BJ (cell line): ENCODE data around the gene DLG1. TPM values are rescaled to one million over a fixed set of nuclear protein-coding genes. Genes with fewer than 3 reads are reported as not detected.
A peak's percentile ranks its signal among the peaks of the same experiment; 100 is the strongest.

Experiments
- CTCF ChIA-PET: fragments of 350-600 bp; formaldehyde crosslinking; extraction: SDS; loops from one replicate; lab custom pipeline; 2021; ENCODE audit warnings: antibody characterized with exemption, inconsistent platforms; lab: Yijun Ruan, JAX
- POLR2A ChIA-PET: fragments of 300-600 bp; sonication (Branson Sonifier 250); formaldehyde crosslinking; extraction: SDS; loops from one replicate; lab custom pipeline; 2021; ENCODE audit warnings: antibody characterized with exemption; lab: Charles Lee
- DNase-seq: peaks from one replicate; pipeline ENCODE4 v3.0.0-alpha.2; 2011; ENCODE audit warnings: low read depth
- H3K27me3 ChIP-seq: 2 replicates; pipeline ENCODE4 v1.6.0; 2011; ENCODE audit warnings: low read length; ENCODE audit not compliant: control insufficient read depth, insufficient read depth
- H3K36me3 ChIP-seq: 2 replicates; pipeline ENCODE4 v1.5.1; 2011; ENCODE audit warnings: low read length; ENCODE audit not compliant: control insufficient read depth, insufficient read depth
- H3K4me3 ChIP-seq: 2 replicates; pipeline ENCODE4 v1.5.1; 2011; ENCODE audit warnings: low read depth, mild to moderate bottlenecking, control low read depth, low read length
- polyA plus RNA-seq: library from polyadenylated mRNA; depleted of rRNA; stranded (reverse); fragments of >200 nt; gene quantifications from 2 replicates; pipeline ENCODE4 v1.2.3, GENCODE V29; 2011
- TF ChIP-seq, protein P1 (sequence below): IDR thresholded peaks from 2 replicates; pipeline ENCODE4 v1.5.1; 2011; ENCODE audit warnings: low read depth, mild to moderate bottlenecking, control low read depth, inconsistent platforms, low read length, moderate library complexity; ENCODE audit not compliant: insufficient read depth

DLG1 gene
- polyA plus RNA-seq, 1 experiment = 40.4 TPM

DNA sequence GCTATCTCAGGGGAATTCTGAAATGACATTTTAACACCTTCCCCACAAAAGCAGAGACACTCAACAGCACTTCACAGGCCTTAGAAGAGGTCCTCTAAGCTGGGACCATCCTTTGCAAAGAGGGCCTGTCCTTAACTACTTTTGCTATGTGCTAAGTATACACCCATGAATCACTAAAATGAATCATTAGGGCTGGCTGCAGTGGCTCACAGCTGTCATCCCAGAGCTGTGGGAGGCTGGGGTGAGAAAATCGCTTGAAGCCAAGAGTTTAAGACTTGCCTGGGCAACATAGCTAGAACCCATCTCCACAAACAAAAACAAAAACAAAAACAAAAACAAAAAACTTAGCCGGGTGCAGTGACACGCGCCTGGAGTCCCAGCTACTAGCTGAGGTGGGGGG, 214.9 kb downstream of the DLG1 start:
- DNase-seq = peak; percentile 17
- CTCF ChIA-PET = interaction anchor here (0.6 to 1.3 kb wide), 2 partner anchors 104 to 197 kb away, joined by 3 to 4 read pairs; no protein-coding TSS in a partner anchor
- Histone ChIP-seq H3K36me3 (no peaks in the 10 kb centered on the region; the same call in 1 of the 2 replicates), H3K4me3 (no peak overlapping the region), H3K27me3 (no peaks in the 10 kb centered on the region)
- POLR2A ChIA-PET = interaction anchor here (0.6 kb wide), 1 partner anchor 73 kb away, joined by 3 read pairs; no protein-coding TSS in a partner anchor
- TF ChIP-seq, protein P1, sequence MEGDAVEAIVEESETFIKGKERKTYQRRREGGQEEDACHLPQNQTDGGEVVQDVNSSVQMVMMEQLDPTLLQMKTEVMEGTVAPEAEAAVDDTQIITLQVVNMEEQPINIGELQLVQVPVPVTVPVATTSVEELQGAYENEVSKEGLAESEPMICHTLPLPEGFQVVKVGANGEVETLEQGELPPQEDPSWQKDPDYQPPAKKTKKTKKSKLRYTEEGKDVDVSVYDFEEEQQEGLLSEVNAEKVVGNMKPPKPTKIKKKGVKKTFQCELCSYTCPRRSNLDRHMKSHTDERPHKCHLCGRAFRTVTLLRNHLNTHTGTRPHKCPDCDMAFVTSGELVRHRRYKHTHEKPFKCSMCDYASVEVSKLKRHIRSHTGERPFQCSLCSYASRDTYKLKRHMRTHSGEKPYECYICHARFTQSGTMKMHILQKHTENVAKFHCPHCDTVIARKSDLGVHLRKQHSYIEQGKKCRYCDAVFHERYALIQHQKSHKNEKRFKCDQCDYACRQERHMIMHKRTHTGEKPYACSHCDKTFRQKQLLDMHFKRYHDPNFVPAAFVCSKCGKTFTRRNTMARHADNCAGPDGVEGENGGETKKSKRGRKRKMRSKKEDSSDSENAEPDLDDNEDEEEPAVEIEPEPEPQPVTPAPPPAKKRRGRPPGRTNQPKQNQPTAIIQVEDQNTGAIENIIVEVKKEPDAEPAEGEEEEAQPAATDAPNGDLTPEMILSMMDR = no peak

DNA sequence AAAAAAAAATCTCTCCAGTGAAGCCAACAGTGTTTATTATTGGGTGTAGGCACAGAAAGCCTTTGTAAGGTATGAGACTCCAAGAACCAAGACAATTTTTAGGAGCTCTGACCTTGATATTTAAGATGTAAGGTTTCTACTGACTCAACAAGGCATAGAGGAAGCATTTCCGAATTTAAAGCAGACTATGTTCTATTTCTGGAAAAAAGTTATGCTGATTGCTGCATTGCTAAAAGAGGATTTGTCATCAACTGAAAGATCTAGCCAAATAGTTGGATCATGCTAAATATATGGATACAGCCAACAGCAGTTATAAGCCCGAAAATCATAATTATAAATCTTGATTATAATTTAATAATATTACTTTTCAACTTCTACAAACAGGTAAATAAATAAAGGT, 215.5 kb downstream of the DLG1 start:
- Histone ChIP-seq H3K27me3 (no peaks in the 10 kb centered on the region), H3K4me3 (no peak overlapping the region), H3K36me3 (no peaks in the 10 kb centered on the region; the same call in none of the 2 replicates)
- POLR2A ChIA-PET = no interaction called here
- no peak for DNase-seq
- TF ChIP-seq, protein P1 = no peak
- CTCF ChIA-PET = interaction anchor here (0.6 to 1.3 kb wide), 2 partner anchors 105 to 196 kb away, joined by 3 to 4 read pairs; no protein-coding TSS in a partner anchor

DNA sequence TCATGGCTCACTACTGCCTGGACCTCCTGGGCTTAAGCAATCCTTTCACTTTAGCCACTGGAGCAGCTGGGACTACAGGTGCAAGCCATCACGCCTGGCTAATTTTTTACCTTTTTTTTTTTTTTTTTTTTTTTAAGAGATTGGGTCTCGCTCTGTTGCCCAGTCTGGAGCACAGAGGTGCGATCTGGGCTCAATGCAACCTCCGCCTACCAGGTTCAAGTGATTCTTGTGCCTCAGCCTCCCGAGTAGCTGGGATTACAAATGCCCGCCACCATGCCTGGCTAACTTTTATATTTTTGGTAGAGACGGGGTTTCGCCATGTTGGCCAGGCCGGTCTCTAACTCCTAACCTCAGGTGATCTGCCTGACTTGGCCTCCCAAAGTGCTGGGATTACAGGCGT, 218.1 kb downstream of the DLG1 start:
- no peak for DNase-seq
- Histone ChIP-seq H3K27me3 (no peaks in the 10 kb centered on the region), H3K4me3 (no peak overlapping the region), H3K36me3 (no peaks in the 10 kb centered on the region; the same call in 1 of the 2 replicates)
- ChIA-PET CTCF (no interaction called here), POLR2A (no interaction called here)
- TF ChIP-seq, protein P1 = no peak

DNA sequence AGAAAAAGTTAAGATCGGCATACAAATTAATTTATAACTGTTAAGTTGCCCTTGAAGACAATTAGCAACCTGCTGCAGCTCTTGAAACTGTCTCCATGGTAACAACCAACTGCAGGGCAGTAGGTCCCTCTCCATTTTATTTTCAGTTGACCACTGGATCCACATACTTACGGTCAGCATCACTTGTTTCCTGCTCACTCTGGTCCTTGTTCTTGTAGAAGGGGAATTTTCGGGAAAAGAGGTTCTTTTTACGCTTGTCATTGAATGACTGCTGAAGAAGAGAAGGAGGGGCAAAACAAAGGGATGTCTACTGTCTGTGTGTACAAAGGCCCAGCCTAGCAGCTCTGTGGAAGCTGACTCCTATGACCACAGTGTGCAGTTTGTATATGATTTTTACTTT, 222.0 kb downstream of the DLG1 start:
- no peak overlapping the region for H3K4me3 ChIP-seq
- ChIA-PET POLR2A (no interaction called here), CTCF (interaction anchor here (0.8 kb wide), 1 partner anchor 47 kb away, joined by 4 read pairs; the partner anchor contains the start of gene MELTF)
- TF ChIP-seq, protein P1 = no peak
- no peaks in the 10 kb centered on the region for H3K27me3 ChIP-seq
- DNase-seq = no peak
- no peaks in the 10 kb centered on the region; the same call in 1 of the 2 replicates for H3K36me3 ChIP-seq

DNA sequence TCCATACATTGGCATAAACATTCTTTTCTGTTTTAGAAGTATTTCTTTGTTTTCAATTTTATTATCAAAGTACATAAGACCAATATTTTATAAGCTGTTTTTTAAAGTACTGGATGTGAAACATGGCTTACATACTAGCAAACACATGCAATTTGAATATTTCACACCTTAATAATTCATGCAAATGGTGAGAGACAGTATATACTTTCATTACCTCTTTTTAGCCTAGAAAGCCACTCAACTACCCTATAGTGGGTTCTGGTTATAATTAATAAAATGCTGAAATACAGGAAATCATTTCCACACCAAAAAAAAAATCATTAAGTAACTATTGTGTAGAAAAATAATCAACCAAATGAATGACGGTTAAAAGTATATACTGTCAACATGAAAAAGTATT, 230.3 kb downstream of the DLG1 start:
- Histone ChIP-seq H3K4me3 (no peak overlapping the region), H3K36me3 (peaks cover 4% of the 10 kb centered on the region), H3K27me3 (no peaks in the 10 kb centered on the region)
- ChIA-PET POLR2A (no interaction called here), CTCF (interaction anchor here (1.4 kb wide), 1 partner anchor 10 kb away, joined by 3 read pairs; no protein-coding TSS in a partner anchor)
- DNase-seq = no peak
- TF ChIP-seq, protein P1 = no peak
